Measurements from ENCODE around the gene DPP6.
"Not testable (repeated sequence)": the region's sequence is repeated elsewhere in the genome, so short reads cannot be mapped to it uniquely, and the experiment has no call there.

DNA sequence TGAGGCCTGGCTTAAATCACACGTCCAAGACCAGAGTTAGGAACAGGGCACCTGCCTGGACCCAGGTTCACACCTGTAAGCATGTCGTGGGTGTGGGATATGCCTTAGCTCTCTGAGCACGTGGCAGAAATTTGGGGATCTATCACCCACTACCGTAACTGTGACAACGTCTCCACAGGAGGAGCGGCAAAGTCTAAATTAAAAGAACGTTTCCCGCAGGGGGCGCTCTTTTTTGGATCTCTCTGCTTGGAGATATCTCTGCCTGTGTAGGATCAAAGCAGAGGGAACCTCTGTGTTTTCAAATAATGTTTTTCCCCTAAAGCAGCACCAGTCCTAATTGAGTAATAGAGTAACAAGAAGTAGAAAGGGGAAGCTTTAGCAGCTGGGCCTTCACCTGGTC lies 43.0 kb downstream of the DPP6 start:
- TF ChIP-seq, protein P1, sequence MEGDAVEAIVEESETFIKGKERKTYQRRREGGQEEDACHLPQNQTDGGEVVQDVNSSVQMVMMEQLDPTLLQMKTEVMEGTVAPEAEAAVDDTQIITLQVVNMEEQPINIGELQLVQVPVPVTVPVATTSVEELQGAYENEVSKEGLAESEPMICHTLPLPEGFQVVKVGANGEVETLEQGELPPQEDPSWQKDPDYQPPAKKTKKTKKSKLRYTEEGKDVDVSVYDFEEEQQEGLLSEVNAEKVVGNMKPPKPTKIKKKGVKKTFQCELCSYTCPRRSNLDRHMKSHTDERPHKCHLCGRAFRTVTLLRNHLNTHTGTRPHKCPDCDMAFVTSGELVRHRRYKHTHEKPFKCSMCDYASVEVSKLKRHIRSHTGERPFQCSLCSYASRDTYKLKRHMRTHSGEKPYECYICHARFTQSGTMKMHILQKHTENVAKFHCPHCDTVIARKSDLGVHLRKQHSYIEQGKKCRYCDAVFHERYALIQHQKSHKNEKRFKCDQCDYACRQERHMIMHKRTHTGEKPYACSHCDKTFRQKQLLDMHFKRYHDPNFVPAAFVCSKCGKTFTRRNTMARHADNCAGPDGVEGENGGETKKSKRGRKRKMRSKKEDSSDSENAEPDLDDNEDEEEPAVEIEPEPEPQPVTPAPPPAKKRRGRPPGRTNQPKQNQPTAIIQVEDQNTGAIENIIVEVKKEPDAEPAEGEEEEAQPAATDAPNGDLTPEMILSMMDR (IDR thresholded peaks at IDR 0.05): not testable (repeated sequence)
- not testable (repeated sequence) for TF ChIP-seq POLR2A (IDR thresholded peaks at IDR 0.05; ENCODE audit: low read depth); EP300 (IDR thresholded peaks at IDR 0.05)
